ENCODE data around the gene WDR74. TPM values are rescaled to one million over a fixed set of nuclear protein-coding genes. Genes with fewer than 3 reads are reported as not detected.

Gene WDR74
- total and polyA plus RNA-seq, 2 of the 13 experiments (the other 11 are each of a cell fraction or from before 2014, with no cell fraction given) = 77.0 to 83.3 TPM

DNA sequence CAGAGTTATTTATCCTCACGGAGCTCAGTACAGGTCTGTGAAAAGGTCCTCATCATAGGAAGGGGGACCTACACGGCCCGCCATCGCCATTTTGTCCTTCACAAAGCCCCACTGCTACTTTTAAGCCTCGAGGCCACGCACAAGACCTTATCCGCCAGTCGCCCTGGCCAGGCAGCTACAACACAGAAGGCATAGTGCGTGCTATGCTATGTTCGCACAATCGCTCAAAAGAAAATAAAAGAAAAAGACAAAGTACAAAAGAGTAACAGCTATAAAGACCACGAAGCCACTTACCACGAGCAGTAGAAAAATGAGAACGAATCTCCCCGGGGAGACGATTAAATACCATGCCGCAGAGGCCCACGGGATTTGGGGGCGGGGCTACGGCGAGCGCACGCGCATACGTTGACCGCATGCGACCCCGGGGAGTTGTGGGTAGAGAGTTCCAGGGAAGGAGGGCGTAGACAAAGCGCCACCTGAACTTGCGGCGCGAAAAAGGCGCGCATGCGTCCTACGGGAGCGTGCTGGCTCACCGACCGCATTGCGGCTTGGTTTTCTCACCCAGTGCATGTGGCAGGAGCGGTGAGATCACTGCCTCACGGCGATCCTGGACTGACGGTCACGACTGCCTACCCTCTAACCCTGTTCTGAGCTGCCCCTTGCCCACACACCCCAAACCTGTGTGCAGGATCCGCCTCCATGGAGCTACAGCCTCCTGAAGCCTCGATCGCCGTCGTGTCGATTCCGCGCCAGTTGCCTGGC lies 16.4 kb upstream of the WDR74 start (continued):
- TF ChIP-seq, protein P1, sequence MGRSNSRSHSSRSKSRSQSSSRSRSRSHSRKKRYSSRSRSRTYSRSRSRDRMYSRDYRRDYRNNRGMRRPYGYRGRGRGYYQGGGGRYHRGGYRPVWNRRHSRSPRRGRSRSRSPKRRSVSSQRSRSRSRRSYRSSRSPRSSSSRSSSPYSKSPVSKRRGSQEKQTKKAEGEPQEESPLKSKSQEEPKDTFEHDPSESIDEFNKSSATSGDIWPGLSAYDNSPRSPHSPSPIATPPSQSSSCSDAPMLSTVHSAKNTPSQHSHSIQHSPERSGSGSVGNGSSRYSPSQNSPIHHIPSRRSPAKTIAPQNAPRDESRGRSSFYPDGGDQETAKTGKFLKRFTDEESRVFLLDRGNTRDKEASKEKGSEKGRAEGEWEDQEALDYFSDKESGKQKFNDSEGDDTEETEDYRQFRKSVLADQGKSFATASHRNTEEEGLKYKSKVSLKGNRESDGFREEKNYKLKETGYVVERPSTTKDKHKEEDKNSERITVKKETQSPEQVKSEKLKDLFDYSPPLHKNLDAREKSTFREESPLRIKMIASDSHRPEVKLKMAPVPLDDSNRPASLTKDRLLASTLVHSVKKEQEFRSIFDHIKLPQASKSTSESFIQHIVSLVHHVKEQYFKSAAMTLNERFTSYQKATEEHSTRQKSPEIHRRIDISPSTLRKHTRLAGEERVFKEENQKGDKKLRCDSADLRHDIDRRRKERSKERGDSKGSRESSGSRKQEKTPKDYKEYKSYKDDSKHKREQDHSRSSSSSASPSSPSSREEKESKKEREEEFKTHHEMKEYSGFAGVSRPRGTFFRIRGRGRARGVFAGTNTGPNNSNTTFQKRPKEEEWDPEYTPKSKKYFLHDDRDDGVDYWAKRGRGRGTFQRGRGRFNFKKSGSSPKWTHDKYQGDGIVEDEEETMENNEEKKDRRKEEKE (IDR thresholded peaks at IDR 0.05) = no peak
- 0 out of 2 replicates have a peak, but pooled peaks have one; percentile 40 for TF ChIP-seq ZKSCAN1 (IDR thresholded peaks at IDR 0.05; ENCODE audit: low read length)
- peak; percentile 82 for TF ChIP-seq GABPB1 (CRISPR knock-in tag; IDR thresholded peaks at IDR 0.05)
- TF ChIP-seq FOXM1 (CRISPR knock-in tag; IDR thresholded peaks at IDR 0.05) = peak; percentile 90; the same call in 1 of the 2 replicates
- peak; percentile 59; the same call in 1 of the 2 replicates for TF ChIP-seq ZNF564 (CRISPR knock-in tag; IDR thresholded peaks at IDR 0.05)
- peak; percentile 41 for TF ChIP-seq ETV5 (CRISPR knock-in tag; IDR thresholded peaks at IDR 0.05; ENCODE audit: borderline replicate concordance)
- TF ChIP-seq, protein P2, sequence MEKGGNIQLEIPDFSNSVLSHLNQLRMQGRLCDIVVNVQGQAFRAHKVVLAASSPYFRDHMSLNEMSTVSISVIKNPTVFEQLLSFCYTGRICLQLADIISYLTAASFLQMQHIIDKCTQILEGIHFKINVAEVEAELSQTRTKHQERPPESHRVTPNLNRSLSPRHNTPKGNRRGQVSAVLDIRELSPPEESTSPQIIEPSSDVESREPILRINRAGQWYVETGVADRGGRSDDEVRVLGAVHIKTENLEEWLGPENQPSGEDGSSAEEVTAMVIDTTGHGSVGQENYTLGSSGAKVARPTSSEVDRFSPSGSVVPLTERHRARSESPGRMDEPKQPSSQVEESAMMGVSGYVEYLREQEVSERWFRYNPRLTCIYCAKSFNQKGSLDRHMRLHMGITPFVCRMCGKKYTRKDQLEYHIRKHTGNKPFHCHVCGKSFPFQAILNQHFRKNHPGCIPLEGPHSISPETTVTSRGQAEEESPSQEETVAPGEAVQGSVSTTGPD (CRISPR knock-in tag; IDR thresholded peaks at IDR 0.05) = no peak
- TF ChIP-seq NFYC (CRISPR knock-in tag; IDR thresholded peaks at IDR 0.05) = no peak; the same call in 1 of the 2 replicates
- TF ChIP-seq, protein P3, sequence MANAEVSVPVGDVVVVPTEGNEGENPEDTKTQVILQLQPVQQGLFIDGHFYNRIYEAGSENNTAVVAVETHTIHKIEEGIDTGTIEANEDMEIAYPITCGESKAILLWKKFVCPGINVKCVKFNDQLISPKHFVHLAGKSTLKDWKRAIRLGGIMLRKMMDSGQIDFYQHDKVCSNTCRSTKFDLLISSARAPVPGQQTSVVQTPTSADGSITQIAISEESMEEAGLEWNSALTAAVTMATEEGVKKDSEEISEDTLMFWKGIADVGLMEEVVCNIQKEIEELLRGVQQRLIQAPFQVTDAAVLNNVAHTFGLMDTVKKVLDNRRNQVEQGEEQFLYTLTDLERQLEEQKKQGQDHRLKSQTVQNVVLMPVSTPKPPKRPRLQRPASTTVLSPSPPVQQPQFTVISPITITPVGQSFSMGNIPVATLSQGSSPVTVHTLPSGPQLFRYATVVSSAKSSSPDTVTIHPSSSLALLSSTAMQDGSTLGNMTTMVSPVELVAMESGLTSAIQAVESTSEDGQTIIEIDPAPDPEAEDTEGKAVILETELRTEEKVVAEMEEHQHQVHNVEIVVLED (CRISPR knock-in tag; IDR thresholded peaks at IDR 0.05; ENCODE audit: borderline replicate concordance) = peak; percentile 88
- TF ChIP-seq HNRNPUL1 (IDR thresholded peaks at IDR 0.05; ENCODE audit: low read depth, low read length) = no peak
- TF ChIP-seq NFYB (CRISPR knock-in tag; IDR thresholded peaks at IDR 0.05) = peak; percentile 23; the same call in 1 of the 2 replicates
- TF ChIP-seq, protein P4, sequence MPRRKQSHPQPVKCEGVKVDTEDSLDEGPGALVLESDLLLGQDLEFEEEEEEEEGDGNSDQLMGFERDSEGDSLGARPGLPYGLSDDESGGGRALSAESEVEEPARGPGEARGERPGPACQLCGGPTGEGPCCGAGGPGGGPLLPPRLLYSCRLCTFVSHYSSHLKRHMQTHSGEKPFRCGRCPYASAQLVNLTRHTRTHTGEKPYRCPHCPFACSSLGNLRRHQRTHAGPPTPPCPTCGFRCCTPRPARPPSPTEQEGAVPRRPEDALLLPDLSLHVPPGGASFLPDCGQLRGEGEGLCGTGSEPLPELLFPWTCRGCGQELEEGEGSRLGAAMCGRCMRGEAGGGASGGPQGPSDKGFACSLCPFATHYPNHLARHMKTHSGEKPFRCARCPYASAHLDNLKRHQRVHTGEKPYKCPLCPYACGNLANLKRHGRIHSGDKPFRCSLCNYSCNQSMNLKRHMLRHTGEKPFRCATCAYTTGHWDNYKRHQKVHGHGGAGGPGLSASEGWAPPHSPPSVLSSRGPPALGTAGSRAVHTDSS (CRISPR knock-in tag; conservative IDR thresholded peaks at IDR 0.05) = peak; percentile 74; the same call in 1 of the 2 replicates
- no peak for TF ChIP-seq PRMT3 (CRISPR knock-in tag; IDR thresholded peaks at IDR 0.05; ENCODE audit: borderline replicate concordance, low read depth)
- TF ChIP-seq, protein P5, sequence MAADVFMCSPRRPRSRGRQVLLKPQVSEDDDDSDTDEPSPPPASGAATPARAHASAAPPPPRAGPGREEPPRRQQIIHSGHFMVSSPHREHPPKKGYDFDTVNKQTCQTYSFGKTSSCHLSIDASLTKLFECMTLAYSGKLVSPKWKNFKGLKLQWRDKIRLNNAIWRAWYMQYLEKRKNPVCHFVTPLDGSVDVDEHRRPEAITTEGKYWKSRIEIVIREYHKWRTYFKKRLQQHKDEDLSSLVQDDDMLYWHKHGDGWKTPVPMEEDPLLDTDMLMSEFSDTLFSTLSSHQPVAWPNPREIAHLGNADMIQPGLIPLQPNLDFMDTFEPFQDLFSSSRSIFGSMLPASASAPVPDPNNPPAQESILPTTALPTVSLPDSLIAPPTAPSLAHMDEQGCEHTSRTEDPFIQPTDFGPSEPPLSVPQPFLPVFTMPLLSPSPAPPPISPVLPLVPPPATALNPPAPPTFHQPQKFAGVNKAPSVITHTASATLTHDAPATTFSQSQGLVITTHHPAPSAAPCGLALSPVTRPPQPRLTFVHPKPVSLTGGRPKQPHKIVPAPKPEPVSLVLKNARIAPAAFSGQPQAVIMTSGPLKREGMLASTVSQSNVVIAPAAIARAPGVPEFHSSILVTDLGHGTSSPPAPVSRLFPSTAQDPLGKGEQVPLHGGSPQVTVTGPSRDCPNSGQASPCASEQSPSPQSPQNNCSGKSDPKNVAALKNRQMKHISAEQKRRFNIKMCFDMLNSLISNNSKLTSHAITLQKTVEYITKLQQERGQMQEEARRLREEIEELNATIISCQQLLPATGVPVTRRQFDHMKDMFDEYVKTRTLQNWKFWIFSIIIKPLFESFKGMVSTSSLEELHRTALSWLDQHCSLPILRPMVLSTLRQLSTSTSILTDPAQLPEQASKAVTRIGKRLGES (CRISPR knock-in tag; IDR thresholded peaks at IDR 0.05; ENCODE audit: borderline replicate concordance) = peak; percentile 70; the same call in 1 of the 2 replicates
- TF ChIP-seq, protein P6, sequence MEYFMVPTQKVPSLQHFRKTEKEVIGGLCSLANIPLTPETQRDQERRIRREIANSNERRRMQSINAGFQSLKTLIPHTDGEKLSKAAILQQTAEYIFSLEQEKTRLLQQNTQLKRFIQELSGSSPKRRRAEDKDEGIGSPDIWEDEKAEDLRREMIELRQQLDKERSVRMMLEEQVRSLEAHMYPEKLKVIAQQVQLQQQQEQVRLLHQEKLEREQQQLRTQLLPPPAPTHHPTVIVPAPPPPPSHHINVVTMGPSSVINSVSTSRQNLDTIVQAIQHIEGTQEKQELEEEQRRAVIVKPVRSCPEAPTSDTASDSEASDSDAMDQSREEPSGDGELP (IDR thresholded peaks at IDR 0.05; ENCODE audit: borderline replicate concordance, low read depth) = peak; percentile 75

Data from HepG2 (cell line).